ENCODE data around the gene VPS8.
"Not testable (repeated sequence)": the region's sequence is repeated elsewhere in the genome, so short reads cannot be mapped to it uniquely, and the experiment has no call there.

The VPS8 gene

GRCh38 chr3:184919651-184920050, 107.7 kb downstream of the VPS8 start:
- no peak for DNase-seq (ENCODE audit: low read depth)

- no peak for DNase-seq (ENCODE audit: low read depth)
Measured at GRCh38 chr3:184924547-184924946, 112.6 kb downstream of the VPS8 start.

- DNase-seq (ENCODE audit: low read depth): no peak
Measured at GRCh38 chr3:184927796-184928315, 115.9 kb downstream of the VPS8 start.

GRCh38 chr3:184932777-184933176, 120.8 kb downstream of the VPS8 start:
- DNase-seq (ENCODE audit: low read depth): no peak

GRCh38 chr3:184937611-184938010, 125.6 kb downstream of the VPS8 start:
- DNase-seq (ENCODE audit: low read depth): no peak

- no peak for DNase-seq (ENCODE audit: low read depth)
Measured at GRCh38 chr3:184941408-184941807, 129.4 kb downstream of the VPS8 start.

- no peak for DNase-seq (ENCODE audit: low read depth)
Measured at GRCh38 chr3:184942735-184943134, 130.8 kb downstream of the VPS8 start.

GRCh38 chr3:184944241-184944640, 132.3 kb downstream of the VPS8 start:
- DNase-seq (ENCODE audit: low read depth): no peak

- DNase-seq (ENCODE audit: low read depth): no peak
Measured at GRCh38 chr3:184945886-184946625, 134.1 kb downstream of the VPS8 start.

- no peak for DNase-seq (ENCODE audit: low read depth)
Measured at GRCh38 chr3:184946917-184947316, 135.0 kb downstream of the VPS8 start.

GRCh38 chr3:184949251-184949965, 137.4 kb downstream of the VPS8 start:
- no peak for DNase-seq (ENCODE audit: low read depth)

GRCh38 chr3:184950816-184951215, 138.8 kb downstream of the VPS8 start:
- DNase-seq (ENCODE audit: low read depth): not testable (repeated sequence)

- DNase-seq (ENCODE audit: low read depth): no peak
Measured at GRCh38 chr3:184952671-184953070, 140.7 kb downstream of the VPS8 start.

- DNase-seq (ENCODE audit: low read depth): no peak
Measured at GRCh38 chr3:184953401-184953800, 141.4 kb downstream of the VPS8 start.

- no peak for DNase-seq (ENCODE audit: low read depth)
Measured at GRCh38 chr3:184954251-184954650, 142.3 kb downstream of the VPS8 start.

- DNase-seq (ENCODE audit: low read depth): not testable (repeated sequence)
Measured at GRCh38 chr3:184954851-184955250, 142.9 kb downstream of the VPS8 start.

GRCh38 chr3:184965639-184966430, 153.9 kb downstream of the VPS8 start:
- no peak for DNase-seq (ENCODE audit: low read depth)

- DNase-seq (ENCODE audit: low read depth): no peak
Measured at GRCh38 chr3:184968115-184968514, 156.1 kb downstream of the VPS8 start.

- DNase-seq (ENCODE audit: low read depth): no peak
Measured at GRCh38 chr3:184970186-184970585, 158.2 kb downstream of the VPS8 start.

- DNase-seq (ENCODE audit: low read depth): no peak
Measured at GRCh38 chr3:184977796-184978195, 165.8 kb downstream of the VPS8 start.

- DNase-seq (ENCODE audit: low read depth): no peak
Measured at GRCh38 chr3:184981071-184981470, 169.1 kb downstream of the VPS8 start.

GRCh38 chr3:184982076-184982475, 170.1 kb downstream of the VPS8 start:
- no peak for DNase-seq (ENCODE audit: low read depth)

GRCh38 chr3:184985586-184985985, 173.6 kb downstream of the VPS8 start:
- DNase-seq (ENCODE audit: low read depth): no peak
